Measurements from ENCODE around the gene ADCK1. TPM values are rescaled to one million over a fixed set of nuclear protein-coding genes. Genes with fewer than 3 reads are reported as not detected.

The ADCK1 gene
- total RNA-seq, 4 donors from 2014 or later = 6.0 to 16.0 (median 9.0) TPM

GRCh38 chr14:77872983-77873382, 73.1 kb downstream of the ADCK1 start:
- H3K9me3 ChIP-seq = no peaks in the 10 kb centered on the region
- no peaks in the 10 kb centered on the region for H3K27me3 ChIP-seq
- no peaks in the 10 kb centered on the region for H3K4me1 ChIP-seq
- H3K4me3 ChIP-seq = no peak overlapping the region
- H3K36me3 ChIP-seq = peaks cover 3% of the 10 kb centered on the region
- no peak overlapping the region for H3K27ac ChIP-seq
- WGBS = 90% methylated on average over 4 of the region's 4 CpGs
- DNase-seq (ENCODE audit: low spot score in 2 of 2) = no peak
- no peak for TF ChIP-seq EP300 (IDR thresholded peaks at IDR 0.05)
- TF ChIP-seq, protein P1, sequence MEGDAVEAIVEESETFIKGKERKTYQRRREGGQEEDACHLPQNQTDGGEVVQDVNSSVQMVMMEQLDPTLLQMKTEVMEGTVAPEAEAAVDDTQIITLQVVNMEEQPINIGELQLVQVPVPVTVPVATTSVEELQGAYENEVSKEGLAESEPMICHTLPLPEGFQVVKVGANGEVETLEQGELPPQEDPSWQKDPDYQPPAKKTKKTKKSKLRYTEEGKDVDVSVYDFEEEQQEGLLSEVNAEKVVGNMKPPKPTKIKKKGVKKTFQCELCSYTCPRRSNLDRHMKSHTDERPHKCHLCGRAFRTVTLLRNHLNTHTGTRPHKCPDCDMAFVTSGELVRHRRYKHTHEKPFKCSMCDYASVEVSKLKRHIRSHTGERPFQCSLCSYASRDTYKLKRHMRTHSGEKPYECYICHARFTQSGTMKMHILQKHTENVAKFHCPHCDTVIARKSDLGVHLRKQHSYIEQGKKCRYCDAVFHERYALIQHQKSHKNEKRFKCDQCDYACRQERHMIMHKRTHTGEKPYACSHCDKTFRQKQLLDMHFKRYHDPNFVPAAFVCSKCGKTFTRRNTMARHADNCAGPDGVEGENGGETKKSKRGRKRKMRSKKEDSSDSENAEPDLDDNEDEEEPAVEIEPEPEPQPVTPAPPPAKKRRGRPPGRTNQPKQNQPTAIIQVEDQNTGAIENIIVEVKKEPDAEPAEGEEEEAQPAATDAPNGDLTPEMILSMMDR (IDR thresholded peaks at IDR 0.05) = no peak
- no peak for TF ChIP-seq POLR2AphosphoS5 (IDR thresholded peaks at IDR 0.05)
- TF ChIP-seq POLR2A (IDR thresholded peaks at IDR 0.05) = no peak

DNA sequence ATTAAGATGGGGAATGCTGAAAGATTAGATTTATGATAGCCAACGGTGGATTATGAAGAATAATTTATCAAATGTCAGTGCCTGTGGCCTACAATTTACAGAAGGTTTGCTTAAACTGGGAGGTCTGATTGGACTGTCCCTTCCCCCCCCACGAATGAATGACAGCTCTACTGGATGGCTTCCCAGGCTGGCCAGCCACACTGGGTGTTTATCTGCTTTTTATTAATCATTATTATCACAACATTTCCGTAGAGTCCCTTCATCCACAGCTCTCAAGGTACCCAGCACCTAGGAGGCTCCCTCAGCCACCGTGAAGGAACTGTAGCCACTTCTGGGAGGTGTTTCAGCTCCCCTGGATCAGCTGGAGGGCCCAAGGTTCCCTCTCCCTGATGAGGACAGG, 78.9 kb downstream of the ADCK1 start:
- no peak for DNase-seq (ENCODE audit: low spot score in 2 of 2)
- 44% methylated on average over 4 of the region's 4 CpGs for WGBS

DNA sequence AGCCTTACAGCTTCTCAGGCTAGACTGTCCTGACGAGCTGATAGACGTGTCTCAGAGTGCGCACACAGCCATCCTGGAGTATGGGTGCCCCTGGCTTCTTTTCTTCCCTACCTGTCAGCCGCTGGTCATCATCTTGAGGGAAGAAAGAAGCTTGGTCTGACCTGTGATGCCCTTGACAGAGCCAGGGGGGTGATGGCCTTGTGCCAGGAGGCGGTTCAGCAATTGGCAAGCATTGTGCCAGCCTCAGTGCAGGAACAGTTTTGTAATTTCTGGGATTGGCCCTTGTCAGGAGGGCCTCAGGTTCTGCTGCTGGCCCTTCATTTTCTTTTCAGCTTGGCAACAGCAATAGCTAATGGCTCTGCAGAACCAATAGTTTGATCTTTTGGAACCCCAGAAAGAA, 80.1 kb downstream of the ADCK1 start:
- WGBS = 84% methylated on average over 4 of the region's 5 CpGs
- H3K27ac ChIP-seq = no peak overlapping the region
- peaks cover 3% of the 10 kb centered on the region for H3K36me3 ChIP-seq
- H3K9me3 ChIP-seq = no peaks in the 10 kb centered on the region
- peaks cover 14% of the 10 kb centered on the region for H3K4me1 ChIP-seq
- no peak for DNase-seq (ENCODE audit: low spot score in 2 of 2)
- no peak overlapping the region for H3K4me3 ChIP-seq
- TF ChIP-seq POLR2A (IDR thresholded peaks at IDR 0.05) (no peak), POLR2AphosphoS5 (IDR thresholded peaks at IDR 0.05) (no peak), EP300 (IDR thresholded peaks at IDR 0.05) (no peak)
- TF ChIP-seq, protein P1 (IDR thresholded peaks at IDR 0.05) = no peak
- no peaks in the 10 kb centered on the region for H3K27me3 ChIP-seq

More for the DNA sequence above, 78.9 kb downstream of the ADCK1 start:
- peaks cover 3% of the 10 kb centered on the region for H3K36me3 ChIP-seq
- no peaks in the 10 kb centered on the region for H3K27me3 ChIP-seq
- TF ChIP-seq POLR2AphosphoS5 (IDR thresholded peaks at IDR 0.05) (no peak), POLR2A (IDR thresholded peaks at IDR 0.05) (no peak), EP300 (IDR thresholded peaks at IDR 0.05) (no peak)
- TF ChIP-seq, protein P1 (IDR thresholded peaks at IDR 0.05) = no peak
- H3K4me3 ChIP-seq = no peak overlapping the region
- H3K27ac ChIP-seq = no peak overlapping the region
- no peaks in the 10 kb centered on the region for H3K9me3 ChIP-seq
- peaks cover 14% of the 10 kb centered on the region for H3K4me1 ChIP-seq

DNA sequence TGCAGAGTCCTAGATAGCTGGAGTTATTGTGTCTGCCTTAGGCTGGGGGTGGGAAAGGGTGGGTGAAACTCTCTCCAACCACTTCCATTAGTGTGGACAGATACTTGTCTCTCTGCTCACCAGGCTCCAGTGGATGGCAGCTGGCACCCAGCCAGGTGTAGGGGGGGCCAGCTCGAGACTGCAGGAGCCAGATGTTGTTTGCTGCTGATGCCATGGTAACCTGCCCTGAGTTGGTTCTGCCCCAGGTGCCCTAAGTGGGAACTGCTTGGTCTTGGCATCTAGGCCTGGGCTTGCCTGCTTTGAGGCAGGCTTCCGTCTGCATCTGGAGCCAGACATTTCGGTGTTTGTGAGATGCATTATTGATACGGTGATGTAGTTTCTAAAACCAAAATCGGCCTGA, 82.2 kb downstream of the ADCK1 start:
- TF ChIP-seq POLR2A (IDR thresholded peaks at IDR 0.05) = no peak
- Histone ChIP-seq H3K4me3 (no peak overlapping the region), H3K4me1 (peaks cover 14% of the 10 kb centered on the region), H3K27ac (peak overlapping the region; percentile 10), H3K36me3 (peaks cover 3% of the 10 kb centered on the region), H3K27me3 (no peaks in the 10 kb centered on the region), H3K9me3 (no peaks in the 10 kb centered on the region)
- no peak for DNase-seq (ENCODE audit: low spot score in 2 of 2)
- 55% methylated on average over 4 of the region's 5 CpGs for WGBS

DNA sequence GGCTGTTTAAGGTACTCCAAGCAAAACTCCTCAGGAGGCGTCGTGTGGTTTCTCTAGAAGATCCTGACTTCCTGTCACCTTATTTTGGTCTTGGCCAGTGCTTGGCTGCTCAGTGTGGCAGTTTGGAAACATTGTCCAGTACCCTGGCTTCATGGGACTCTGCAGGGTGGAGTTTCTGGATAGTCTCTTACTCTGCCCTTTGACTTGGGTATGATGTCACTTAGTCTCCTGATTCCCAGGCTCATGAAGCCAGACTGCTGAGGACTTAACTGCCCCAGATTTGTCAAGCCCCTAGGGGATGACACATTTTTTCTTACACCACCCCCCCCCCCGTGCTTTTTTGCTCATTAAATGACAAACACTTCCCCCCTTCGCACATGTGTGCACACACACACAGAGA, 82.7 kb downstream of the ADCK1 start:
- Histone ChIP-seq H3K27ac (peak overlapping the region; percentile 10), H3K27me3 (no peaks in the 10 kb centered on the region), H3K4me1 (peaks cover 14% of the 10 kb centered on the region), H3K36me3 (peaks cover 8% of the 10 kb centered on the region), H3K4me3 (no peak overlapping the region), H3K9me3 (no peaks in the 10 kb centered on the region)
- WGBS = 36% methylated on average over 4 of the region's 4 CpGs
- TF ChIP-seq EP300 (IDR thresholded peaks at IDR 0.05) (no peak), POLR2A (IDR thresholded peaks at IDR 0.05) (no peak), POLR2AphosphoS5 (IDR thresholded peaks at IDR 0.05) (no peak)
- TF ChIP-seq, protein P1 (IDR thresholded peaks at IDR 0.05) = no peak
- DNase-seq (ENCODE audit: low spot score in 2 of 2) = no peak

All from suprapubic skin (tissue), 4 donors.